Muscle layer of duodenum (tissue), 2 donors: Measurements from ENCODE around the gene CR2.
"Not testable (repeated sequence)": the region's sequence is repeated elsewhere in the genome, so short reads cannot be mapped to it uniquely, and the experiment has no call there.

Experiments used
- H3K27ac ChIP-seq: one replicate; pipeline ENCODE4 v1.7.0; 2013; ENCODE audit warnings: mild to moderate bottlenecking, low read length
- H3K27me3 ChIP-seq: one replicate; pipeline ENCODE4 v1.7.0; 2013; ENCODE audit warnings: low read depth, mild to moderate bottlenecking, control low read depth, low read length
- H3K36me3 ChIP-seq, 2 donors: one replicate each; pipeline ENCODE4 v1.7.0; 2013; ENCODE audit warnings: low read length in 2 of 2, control low read depth in 1 of 2, mild to moderate bottlenecking in 1 of 2; ENCODE audit not compliant: insufficient read depth in 2 of 2, control insufficient read depth in 1 of 2
- H3K4me1 ChIP-seq, 2 donors: one replicate each; pipeline ENCODE4 v1.7.0; 2013; ENCODE audit warnings: low read length in 2 of 2, mild to moderate bottlenecking in 2 of 2, control low read depth in 1 of 2, moderate library complexity in 1 of 2; ENCODE audit not compliant: insufficient read depth in 2 of 2, control insufficient read depth in 1 of 2
- H3K4me3 ChIP-seq, 2 donors: one replicate each; pipeline ENCODE4 v1.7.0; 2013; ENCODE audit warnings: low read length in 2 of 2, low read depth in 1 of 2, mild to moderate bottlenecking in 1 of 2
- H3K9me3 ChIP-seq, 2 donors: one replicate each; pipeline ENCODE4 v1.7.0; 2013; ENCODE audit warnings: low read length in 2 of 2, control low read depth in 1 of 2, mild to moderate bottlenecking in 1 of 2; ENCODE audit not compliant: control insufficient read depth in 1 of 2
- donor health status: healthy.

Gene CR2

DNA sequence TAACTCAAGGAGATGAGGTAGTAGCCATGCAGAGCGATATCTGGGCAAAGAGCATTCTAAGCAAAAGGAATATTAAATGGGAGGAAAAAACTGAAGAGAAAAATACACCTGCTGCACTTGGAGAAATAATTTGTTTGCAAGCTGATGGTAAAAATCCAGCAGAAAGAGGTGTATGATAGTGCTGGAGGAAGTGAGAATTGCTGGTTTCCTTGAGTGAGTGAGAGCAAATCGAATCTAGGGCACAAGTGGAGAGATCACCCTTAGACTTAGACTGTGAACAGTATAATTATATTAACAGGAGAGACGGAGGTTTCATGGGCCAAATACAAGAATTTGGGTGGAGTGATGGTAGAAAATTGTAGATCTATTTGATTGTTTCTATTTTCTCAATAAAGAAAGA, 39.1 kb downstream of the CR2 start:
- no peaks in the 10 kb centered on the region for H3K9me3 ChIP-seq
- H3K27ac ChIP-seq = no peak overlapping the region
- no peaks in the 10 kb centered on the region for H3K36me3 ChIP-seq
- H3K4me1 ChIP-seq = peaks cover 0 to 12% of the 10 kb centered on the region in 2 donors
- no peak overlapping the region for H3K4me3 ChIP-seq
- H3K27me3 ChIP-seq = peaks cover 8% of the 10 kb centered on the region

DNA sequence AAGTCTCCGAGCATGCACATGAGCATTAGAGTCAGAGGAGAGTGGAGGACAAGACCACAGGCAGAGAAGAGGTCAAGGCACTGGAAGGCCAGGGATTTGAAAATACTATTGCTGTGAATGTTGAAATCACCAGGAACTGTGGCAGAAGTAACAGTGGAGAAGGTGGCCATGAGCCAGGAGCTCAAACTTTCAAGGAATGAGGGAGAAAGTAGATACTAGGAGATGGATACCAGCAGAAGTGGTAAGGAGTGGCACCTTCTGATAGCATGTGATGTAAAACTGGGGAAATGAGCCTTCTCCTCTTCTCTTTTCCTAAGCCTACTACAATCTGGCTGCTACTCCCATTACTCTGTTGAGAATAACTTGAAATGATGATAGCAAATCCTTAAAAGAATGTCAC, 40.0 kb downstream of the CR2 start:
- Histone ChIP-seq H3K4me3 (no peak overlapping the region), H3K27me3 (peaks cover 8% of the 10 kb centered on the region), H3K36me3 (no peaks in the 10 kb centered on the region), H3K4me1 (peaks cover 0 to 12% of the 10 kb centered on the region in 2 donors), H3K27ac (no peak overlapping the region), H3K9me3 (no peaks in the 10 kb centered on the region)

GRCh38 chr1:207495281-207495680, 41.2 kb downstream of the CR2 start:
- Histone ChIP-seq H3K4me3 (peak overlapping the region; percentile 46 to 61), H3K4me1 (peaks cover 0 to 12% of the 10 kb centered on the region in 2 donors)
- not testable (repeated sequence) for H3K27ac ChIP-seq, H3K9me3 ChIP-seq, H3K27me3 ChIP-seq, H3K36me3 ChIP-seq

DNA sequence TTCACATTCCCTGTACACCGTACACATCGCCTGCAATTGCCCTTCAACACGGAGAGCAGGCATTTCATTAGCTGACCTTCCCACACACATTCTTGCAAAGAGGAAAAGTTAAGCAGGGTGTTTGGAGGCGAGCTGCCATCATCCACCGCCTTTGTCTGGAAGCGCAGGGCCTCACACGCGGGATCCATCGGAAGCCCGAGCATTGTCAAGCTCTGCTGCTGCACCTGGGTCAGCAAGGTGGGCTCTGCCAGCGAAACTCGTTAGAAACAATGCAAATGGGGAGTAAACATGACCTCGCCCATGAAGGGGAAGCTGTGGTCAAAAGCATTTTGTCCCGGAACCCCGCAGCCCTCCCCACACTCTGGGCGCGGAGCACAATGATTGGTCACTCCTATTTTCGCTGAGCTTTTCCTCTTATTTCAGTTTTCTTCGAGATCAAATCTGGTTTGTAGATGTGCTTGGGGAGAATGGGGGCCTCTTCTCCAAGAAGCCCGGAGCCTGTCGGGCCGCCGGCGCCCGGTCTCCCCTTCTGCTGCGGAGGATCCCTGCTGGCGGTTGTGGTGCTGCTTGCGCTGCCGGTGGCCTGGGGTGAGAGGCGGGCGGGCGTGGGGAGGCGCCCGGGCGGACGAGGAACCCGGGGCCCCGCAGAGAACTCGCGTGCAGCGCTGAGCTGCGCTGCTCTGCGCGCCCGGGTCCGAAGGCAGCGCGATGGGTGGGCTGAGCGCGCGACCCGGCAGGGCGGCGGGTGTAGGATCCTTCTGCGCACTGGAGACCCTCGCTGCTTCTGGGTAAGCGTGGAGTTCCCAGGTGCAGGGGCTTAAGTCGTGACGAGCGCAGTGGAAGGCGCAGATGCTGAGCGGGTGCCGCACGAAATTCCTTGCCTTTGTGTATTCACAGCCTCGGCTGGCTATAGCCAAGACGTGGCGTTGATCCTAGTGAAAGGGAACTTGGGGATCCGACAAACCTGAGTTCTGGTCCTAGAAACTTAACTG, 42.0 kb downstream of the CR2 start, which contains the start of gene CR1:
TSS of gene CR1 (plus strand) at position 357 of the 992 bp plus-strand sequence. CDS start at position 468, 111 bp downstream.
- H3K27me3 ChIP-seq = peaks cover 8% of the 10 kb centered on the region
- H3K27ac ChIP-seq = no peak within 1 kb of the TSS
- peak within 1 kb of the TSS; percentile 46 to 61 for H3K4me3 ChIP-seq
- H3K36me3 ChIP-seq = no peaks in the 10 kb centered on the region
- no peaks in the 10 kb centered on the region for H3K9me3 ChIP-seq
- H3K4me1 ChIP-seq = peaks cover 0 to 12% of the 10 kb centered on the region in 2 donors

DNA sequence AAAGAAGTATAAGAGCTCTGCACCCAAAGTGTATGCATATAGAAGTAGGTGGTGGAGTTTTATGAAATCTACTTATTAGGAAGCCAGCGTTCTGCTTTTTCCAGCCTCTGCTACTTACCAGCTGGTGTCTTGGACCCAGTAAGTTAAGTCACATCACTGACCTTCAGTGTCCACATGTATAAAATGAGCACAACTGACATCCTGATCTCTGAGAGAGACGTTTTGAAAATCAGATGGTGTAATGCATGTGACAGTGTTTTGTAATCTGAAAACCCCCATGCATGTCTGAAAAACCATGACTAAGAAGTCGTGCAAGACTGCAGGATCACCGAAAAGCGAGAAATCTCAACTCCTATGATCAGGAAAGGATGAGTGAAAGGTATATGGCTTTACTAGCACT, 43.8 kb downstream of the CR2 start:
- no peak overlapping the region for H3K27ac ChIP-seq
- H3K4me3 ChIP-seq = no peak overlapping the region
- H3K9me3 ChIP-seq = no peaks in the 10 kb centered on the region

DNA sequence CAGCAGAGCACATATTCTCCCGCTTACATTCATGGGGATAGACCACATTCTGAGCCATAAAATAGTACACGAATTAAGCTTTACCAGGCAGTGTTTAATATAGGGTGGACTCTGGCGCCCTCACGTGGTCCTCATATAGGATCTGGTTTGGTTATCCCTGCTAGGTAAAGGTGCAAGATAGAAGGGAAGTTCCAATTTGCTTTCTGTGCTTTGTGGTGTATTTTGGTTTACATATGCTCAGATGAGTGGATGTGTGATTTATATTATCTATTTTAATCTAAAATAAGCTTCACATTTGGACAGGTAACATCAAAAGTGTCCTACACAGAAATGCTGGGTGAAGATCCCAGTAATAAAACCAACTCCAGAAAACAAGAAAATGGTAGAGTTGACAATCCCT, 45.4 kb downstream of the CR2 start:
- Histone ChIP-seq H3K27me3 (peaks cover 8% of the 10 kb centered on the region), H3K9me3 (no peaks in the 10 kb centered on the region), H3K27ac (no peak overlapping the region), H3K36me3 (no peaks in the 10 kb centered on the region), H3K4me1 (peaks cover 0 to 12% of the 10 kb centered on the region in 2 donors), H3K4me3 (no peak overlapping the region)

More for the DNA sequence above, 43.8 kb downstream of the CR2 start:
- Histone ChIP-seq H3K36me3 (no peaks in the 10 kb centered on the region), H3K27me3 (peaks cover 8% of the 10 kb centered on the region), H3K4me1 (peaks cover 0 to 12% of the 10 kb centered on the region in 2 donors)

- Histone ChIP-seq H3K4me1 (peaks cover 0 to 12% of the 10 kb centered on the region in 2 donors), H3K4me3 (no peak overlapping the region), H3K36me3 (no peaks in the 10 kb centered on the region), H3K9me3 (no peaks in the 10 kb centered on the region), H3K27me3 (peaks cover 8% of the 10 kb centered on the region), H3K27ac (no peak overlapping the region)
Measured at GRCh38 chr1:207500306-207500705, 46.2 kb downstream of the CR2 start.

GRCh38 chr1:207501071-207501470, 46.9 kb downstream of the CR2 start:
- peaks cover 8% of the 10 kb centered on the region for H3K27me3 ChIP-seq
- H3K4me3 ChIP-seq = no peak overlapping the region
- no peaks in the 10 kb centered on the region for H3K9me3 ChIP-seq
- no peaks in the 10 kb centered on the region for H3K36me3 ChIP-seq
- H3K4me1 ChIP-seq = peaks cover 0 to 8% of the 10 kb centered on the region in 2 donors
- H3K27ac ChIP-seq = no peak overlapping the region

GRCh38 chr1:207502726-207503125, 48.6 kb downstream of the CR2 start:
- H3K27ac ChIP-seq = no peak overlapping the region
- peaks cover 4% of the 10 kb centered on the region for H3K27me3 ChIP-seq
- no peaks in the 10 kb centered on the region for H3K9me3 ChIP-seq

GRCh38 chr1:207503950-207504349, 49.8 kb downstream of the CR2 start:
- H3K36me3 ChIP-seq = no peaks in the 10 kb centered on the region
- no peaks in the 10 kb centered on the region for H3K9me3 ChIP-seq
- H3K4me3 ChIP-seq = no peak overlapping the region
- H3K27ac ChIP-seq = no peak overlapping the region
- no peaks in the 10 kb centered on the region for H3K27me3 ChIP-seq
- no peaks in the 10 kb centered on the region for H3K4me1 ChIP-seq

More at GRCh38 chr1:207502726-207503125, 48.6 kb downstream of the CR2 start:
- Histone ChIP-seq H3K4me3 (no peak overlapping the region), H3K36me3 (no peaks in the 10 kb centered on the region), H3K4me1 (no peaks in the 10 kb centered on the region)

- Histone ChIP-seq H3K27me3 (no peaks in the 10 kb centered on the region), H3K36me3 (no peaks in the 10 kb centered on the region), H3K27ac (no peak overlapping the region), H3K4me3 (no peak overlapping the region), H3K4me1 (no peaks in the 10 kb centered on the region), H3K9me3 (no peaks in the 10 kb centered on the region)
Measured at GRCh38 chr1:207504438-207504837, 50.3 kb downstream of the CR2 start.
